HEK293T (cell line): ENCODE data around the gene FAM156B.

Source experiments
- ARNT ChIP-seq: fragments of 450-650 bp; IDR thresholded peaks from 2 replicates; pipeline ENCODE4 v1.6.1; 2017; ENCODE audit warnings: mild to moderate bottlenecking
- FOXM1 ChIP-seq: fragments of 450-650 bp; IDR thresholded peaks from 2 replicates; pipeline ENCODE4 v1.6.1; 2017; ENCODE audit warnings: mild to moderate bottlenecking, borderline replicate concordance
- L3MBTL2 ChIP-seq: fragments of 450-650 bp; conservative IDR thresholded peaks from 2 replicates; pipeline ENCODE4 v1.6.1; 2016; ENCODE audit warnings: mild to moderate bottlenecking
- PKNOX1 ChIP-seq: fragments of 450-650 bp; IDR thresholded peaks from 2 replicates; pipeline ENCODE4 v1.6.1; 2016
- SP1 ChIP-seq: fragments of 450-650 bp; IDR thresholded peaks from 2 replicates; pipeline ENCODE4 v1.6.1; 2017
- SUZ12 ChIP-seq: fragments of 450-650 bp; IDR thresholded peaks from 2 replicates; pipeline ENCODE4 v1.6.1; 2016; ENCODE audit warnings: mild to moderate bottlenecking
- ZNF384 ChIP-seq: fragments of 450-650 bp; IDR thresholded peaks from 2 replicates; pipeline ENCODE4 v1.6.1; 2016

GRCh38 chrX:52870046-52870445, 27.1 kb upstream of the FAM156B start:
- TF ChIP-seq SP1: no peak
- no peak for TF ChIP-seq L3MBTL2
- no peak for TF ChIP-seq PKNOX1
- no peak for TF ChIP-seq SUZ12
- TF ChIP-seq ARNT: no peak
- no peak for TF ChIP-seq FOXM1
- no peak for TF ChIP-seq ZNF384
